CD4-positive, CD25-positive, alpha-beta regulatory T cell (primary cell): ENCODE results near the gene RTTN. TPM values are rescaled to one million over a fixed set of nuclear protein-coding genes. Genes with fewer than 3 reads are reported as not detected.
A peak's percentile ranks its signal among the peaks of the same experiment; 100 is the strongest.

Experiments used
- ATAC-seq, 2 donors: fragments of 150-1000 bp; cut with Tn5 transposase; one replicate each; pipeline ENCODE4 v1.10.0; 2021; ENCODE audit warnings: low read depth in 2 of 2, moderate number of reproducible peaks in 2 of 2, moderate library complexity in 1 of 2
- DNase-seq, 3 donors: peaks; one replicate each; pipeline versions ENCODE4 v3.0.0 to v3.0.0-alpha.2; 2012 to 2022; ENCODE audit warnings: mixed read lengths in 1 of 3
- H3K27ac ChIP-seq: one replicate; pipeline ENCODE4 v1.7.0; 2013; ENCODE audit warnings: mild to moderate bottlenecking, low read length; ENCODE audit not compliant: insufficient read depth, poor library complexity, severe bottlenecking
- H3K27me3 ChIP-seq: one replicate; pipeline ENCODE4 v1.7.0; 2013; ENCODE audit warnings: low read length; ENCODE audit not compliant: control insufficient read depth, insufficient read depth
- H3K36me3 ChIP-seq: one replicate; pipeline ENCODE4 v1.7.0; 2013; ENCODE audit warnings: mild to moderate bottlenecking, low read length, moderate library complexity; ENCODE audit not compliant: control insufficient read depth, insufficient read depth
- H3K4me1 ChIP-seq: 2 replicates; pipeline ENCODE4 v1.7.0; 2013; ENCODE audit warnings: mild to moderate bottlenecking, low read length; ENCODE audit not compliant: insufficient read depth, control insufficient read depth, poor library complexity, severe bottlenecking
- H3K4me3 ChIP-seq: one replicate; pipeline ENCODE4 v1.7.0; 2013; ENCODE audit warnings: low read depth, mild to moderate bottlenecking, low read length, moderate library complexity
- H3K9me3 ChIP-seq, 2 experiments: 1 replicate in 1 of 2; 2 replicates in 1 of 2; pipeline ENCODE4 v1.7.0; 2013; ENCODE audit warnings: low read length in 2 of 2, mild to moderate bottlenecking in 1 of 2, moderate library complexity in 1 of 2; ENCODE audit not compliant: control insufficient read depth in 2 of 2
- H3K27ac Mint-ChIP-seq, 3 donors: one replicate each; pipeline ENCODE4 v1.8.0; 2020 to 2022; ENCODE audit warnings: mild to moderate bottlenecking in 3 of 3, mixed read lengths in 3 of 3, moderate library complexity in 2 of 3
- H3K27me3 Mint-ChIP-seq: one replicate; pipeline ENCODE4 v1.8.0; 2022; ENCODE audit warnings: mild to moderate bottlenecking, mixed read lengths
- H3K36me3 Mint-ChIP-seq: one replicate; pipeline ENCODE4 v1.8.0; 2020; ENCODE audit warnings: mixed read lengths
- H3K4me1 Mint-ChIP-seq, 4 donors: one replicate each; pipeline ENCODE4 v1.8.0; 2020 to 2022; ENCODE audit warnings: mixed read lengths in 4 of 4, mild to moderate bottlenecking in 1 of 4
- H3K4me3 Mint-ChIP-seq, 4 donors: one replicate each; pipeline ENCODE4 v1.8.0; 2020 to 2022; ENCODE audit warnings: mild to moderate bottlenecking in 4 of 4, mixed read lengths in 4 of 4, moderate library complexity in 3 of 4
- H3K9me3 Mint-ChIP-seq, 7 donors: one replicate each; pipeline ENCODE4 v1.8.0; 2020 to 2022; ENCODE audit warnings: mixed read lengths in 7 of 7, mild to moderate bottlenecking in 3 of 7, moderate library complexity in 2 of 7
- polyA plus RNA-seq, 4 donors: library from polyadenylated mRNA; unstranded; fragments of 300-500 nt; fragmentation: Illumina TruSeq; gene quantifications; one replicate each; pipeline ENCODE4 v1.2.3, GENCODE V29; 2021
- total RNA-seq: library from RNA; stranded (reverse); gene quantifications from one replicate; pipeline ENCODE4 v1.2.3, GENCODE V29; 2022

Gene RTTN
- total and polyA plus RNA-seq, 5 donors from 2014 or later = 3.2 to 36.4 (median 4.8) TPM

DNA sequence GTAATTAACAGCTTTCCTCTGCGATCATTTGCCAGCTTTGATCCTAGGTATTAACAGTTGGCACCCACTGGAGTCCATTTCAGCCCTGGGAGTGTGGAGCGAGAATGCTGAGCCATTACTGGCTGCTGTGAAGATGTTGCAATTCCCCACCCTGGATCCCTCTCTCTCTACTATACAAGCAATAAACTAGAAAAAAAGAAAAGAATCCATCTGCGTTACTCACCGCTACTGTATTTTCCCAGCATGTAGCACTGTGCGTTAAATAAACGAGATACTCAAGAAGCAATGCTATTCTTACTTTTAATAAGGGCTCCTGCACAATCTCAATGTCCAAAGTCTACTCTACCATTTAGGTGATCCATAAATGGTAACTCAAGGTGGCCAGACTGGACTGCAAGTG lies 8.5 kb downstream of the RTTN start:
- peaks cover 55% of the 10 kb centered on the region for H3K36me3 ChIP-seq
- no peaks in the 10 kb centered on the region for H3K9me3 ChIP-seq
- H3K27me3 ChIP-seq = no peaks in the 10 kb centered on the region
- H3K27ac Mint-ChIP-seq = no peak overlapping the region
- ATAC-seq = no peak
- peaks cover 53% of the 10 kb centered on the region for H3K36me3 Mint-ChIP-seq
- H3K4me1 Mint-ChIP-seq = peaks cover 21 to 31% (median 27%) of the 10 kb centered on the region in 4 donors
- no peaks in the 10 kb centered on the region for H3K9me3 Mint-ChIP-seq
- H3K4me1 ChIP-seq = peaks cover 9% of the 10 kb centered on the region
- DNase-seq = no peak
- H3K27me3 Mint-ChIP-seq = no peaks in the 10 kb centered on the region
- no peak overlapping the region for H3K4me3 ChIP-seq
- no peak overlapping the region for H3K27ac ChIP-seq
- H3K4me3 Mint-ChIP-seq = no peak overlapping the region

DNA sequence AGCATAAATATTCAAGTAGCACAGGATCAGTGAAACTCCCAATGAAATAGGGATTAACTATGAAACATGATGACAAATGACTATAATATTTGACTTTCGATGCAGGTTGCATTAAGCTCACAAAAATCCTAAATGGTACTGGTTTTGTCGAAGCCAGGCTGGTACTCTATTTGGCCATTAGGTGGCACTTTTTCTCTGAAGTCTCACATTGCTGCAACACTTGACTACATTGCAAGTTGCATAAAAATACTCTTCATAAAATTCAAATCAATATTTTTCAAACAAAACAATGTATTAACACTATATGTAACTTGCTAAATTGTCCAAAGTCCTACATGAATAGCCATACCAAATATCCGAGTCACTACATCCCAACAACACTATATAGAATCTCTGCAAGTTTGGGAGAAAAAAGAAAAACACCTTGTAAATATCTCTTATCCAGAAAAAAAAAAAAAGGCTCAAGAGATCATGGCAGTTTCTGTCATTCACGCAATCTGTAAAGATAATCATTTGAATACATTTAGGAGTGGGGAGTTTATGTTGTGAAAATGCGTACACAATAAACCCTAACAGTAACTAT lies 9.5 kb downstream of the RTTN start:
- Histone ChIP-seq H3K27ac (no peak overlapping the region), H3K36me3 (peaks cover 62% of the 10 kb centered on the region), H3K4me3 (no peak overlapping the region), H3K27me3 (no peaks in the 10 kb centered on the region), H3K4me1 (peaks cover 9% of the 10 kb centered on the region), H3K9me3 (no peaks in the 10 kb centered on the region)
- Mint-ChIP-seq H3K27me3 (no peaks in the 10 kb centered on the region), H3K4me3 (peak overlapping the region in 1 of 4 donors; percentile 69), H3K4me1 (peaks cover 21 to 29% (median 25%) of the 10 kb centered on the region in 4 donors), H3K27ac (peak overlapping the region in 1 of 3 donors; percentile 14), H3K9me3 (no peaks in the 10 kb centered on the region), H3K36me3 (peaks cover 54% of the 10 kb centered on the region)
- ATAC-seq (peak in 1 of 2 donors; percentile 48), DNase-seq (peak in 2 of 3 donors; percentile 15 to 63)

DNA sequence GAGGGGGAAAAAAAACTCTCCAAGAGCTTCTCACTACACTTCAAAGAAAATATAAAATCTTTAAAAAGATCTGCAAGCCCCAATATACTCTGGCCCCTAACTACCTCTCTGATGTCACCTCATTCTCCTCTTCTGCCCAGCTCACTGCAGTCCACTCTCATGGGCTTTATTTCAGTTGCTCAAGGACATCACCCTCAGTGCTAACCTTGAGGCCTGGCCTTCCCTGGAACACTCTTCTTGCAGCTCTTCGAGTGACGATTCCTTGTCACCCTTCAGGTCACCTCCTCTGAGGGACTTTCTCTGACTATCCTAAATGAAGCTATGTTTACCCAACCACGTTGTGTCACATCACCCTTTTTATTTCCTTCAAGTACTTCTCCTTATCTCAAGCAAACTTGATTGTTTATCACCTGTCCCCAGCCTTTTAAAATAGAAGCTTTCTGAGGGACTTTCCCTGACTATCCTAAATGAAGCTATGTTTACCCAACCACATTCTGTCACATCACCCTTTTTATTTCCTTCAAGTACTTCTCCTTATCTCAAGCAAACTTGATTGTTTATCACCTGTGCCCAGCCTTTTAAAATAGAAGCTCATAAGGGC lies 10.4 kb downstream of the RTTN start:
- ATAC-seq (no peak), DNase-seq (peak in 1 of 3 donors; percentile 21)
- Histone ChIP-seq H3K4me3 (peak overlapping the region; percentile 22), H3K9me3 (no peaks in the 10 kb centered on the region), H3K27me3 (no peaks in the 10 kb centered on the region), H3K27ac (no peak overlapping the region), H3K36me3 (peaks cover 62% of the 10 kb centered on the region), H3K4me1 (peaks cover 9% of the 10 kb centered on the region)
- H3K4me3 Mint-ChIP-seq = peak overlapping the region in 2 of 4 donors; percentile 1 to 10
- H3K4me1 Mint-ChIP-seq = peaks cover 16 to 24% (median 21%) of the 10 kb centered on the region in 4 donors
- no peaks in the 10 kb centered on the region for H3K27me3 Mint-ChIP-seq
- peaks cover 54% of the 10 kb centered on the region for H3K36me3 Mint-ChIP-seq
- peak overlapping the region in 2 of 3 donors; percentile 14 to 68 for H3K27ac Mint-ChIP-seq
- H3K9me3 Mint-ChIP-seq = no peaks in the 10 kb centered on the region

DNA sequence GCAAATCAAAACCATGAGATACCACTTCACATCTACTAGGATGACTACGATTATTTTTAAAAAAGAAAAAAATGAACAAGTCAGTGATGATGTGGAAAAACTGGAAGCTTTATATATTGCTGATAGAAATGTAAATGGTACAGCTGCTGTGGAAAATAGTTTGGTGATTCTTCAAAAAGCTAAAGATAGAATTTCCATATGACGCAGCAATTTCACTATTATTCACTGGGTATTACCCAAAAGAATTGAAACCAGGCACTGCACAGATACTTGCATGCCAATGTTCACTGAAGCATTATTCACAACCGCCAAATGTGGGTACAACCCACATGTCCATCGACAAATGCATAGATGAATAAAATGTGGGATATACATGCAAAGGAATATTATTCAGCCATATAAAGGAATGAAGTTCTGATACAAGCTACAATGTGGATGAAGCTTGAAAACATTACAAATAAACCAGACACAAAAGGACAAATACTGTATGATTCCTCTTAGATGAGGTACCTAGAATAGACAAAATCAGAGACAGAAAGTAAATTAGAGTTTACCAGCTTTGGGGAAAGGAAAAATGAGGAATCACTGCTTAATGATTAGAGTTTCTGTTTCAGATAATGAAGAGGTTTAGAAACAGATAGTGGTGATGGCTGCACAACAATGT lies 11.1 kb downstream of the RTTN start:
- ATAC-seq = no peak
- H3K4me1 Mint-ChIP-seq = peaks cover 13 to 24% (median 20%) of the 10 kb centered on the region in 4 donors
- peaks cover 9% of the 10 kb centered on the region for H3K4me1 ChIP-seq
- no peaks in the 10 kb centered on the region for H3K27me3 Mint-ChIP-seq
- peak overlapping the region; percentile 7 for H3K4me3 ChIP-seq
- peak in 1 of 3 donors; percentile 44 for DNase-seq
- no peak overlapping the region for H3K27ac ChIP-seq
- no peaks in the 10 kb centered on the region for H3K9me3 Mint-ChIP-seq
- H3K4me3 Mint-ChIP-seq = peak overlapping the region in 1 of 4 donors; percentile 51
- H3K27ac Mint-ChIP-seq = peak overlapping the region in 2 of 3 donors; percentile 33 to 86
- peaks cover 53% of the 10 kb centered on the region for H3K36me3 Mint-ChIP-seq
- H3K9me3 ChIP-seq = no peaks in the 10 kb centered on the region
- H3K36me3 ChIP-seq = peaks cover 62% of the 10 kb centered on the region
- H3K27me3 ChIP-seq = no peaks in the 10 kb centered on the region

DNA sequence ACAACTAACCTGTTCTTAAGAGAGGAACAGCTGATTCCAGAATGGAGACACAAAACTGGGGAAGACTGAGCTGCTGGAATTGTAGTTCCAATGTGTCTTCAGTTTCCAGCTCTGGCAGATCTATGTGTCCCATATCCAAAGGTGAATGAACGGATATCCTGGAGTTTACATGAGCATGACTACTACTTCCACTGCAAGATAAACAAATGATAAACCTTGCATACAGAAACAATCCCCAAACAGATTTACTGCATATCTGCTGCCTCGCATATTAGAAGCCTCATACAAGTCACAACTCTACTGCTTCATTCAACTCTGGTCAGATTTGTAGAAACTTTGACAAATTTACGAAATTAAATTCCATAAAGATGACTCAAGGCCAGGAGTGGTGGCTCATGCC lies 15.0 kb downstream of the RTTN start:
- no peaks in the 10 kb centered on the region for H3K27me3 Mint-ChIP-seq
- H3K27me3 ChIP-seq = no peaks in the 10 kb centered on the region
- no peak for DNase-seq
- H3K36me3 ChIP-seq = peaks cover 70% of the 10 kb centered on the region
- no peak for ATAC-seq
- no peak overlapping the region for H3K4me3 ChIP-seq
- no peak overlapping the region for H3K27ac Mint-ChIP-seq
- H3K9me3 ChIP-seq = no peaks in the 10 kb centered on the region
- H3K4me3 Mint-ChIP-seq = no peak overlapping the region
- H3K4me1 Mint-ChIP-seq = peaks cover 14 to 19% (median 17%) of the 10 kb centered on the region in 4 donors
- peaks cover 68% of the 10 kb centered on the region for H3K36me3 Mint-ChIP-seq
- H3K27ac ChIP-seq = no peak overlapping the region
- peaks cover 0 to 3% (median 0%) of the 10 kb centered on the region in 7 donors for H3K9me3 Mint-ChIP-seq
- peaks cover 9% of the 10 kb centered on the region for H3K4me1 ChIP-seq

DNA sequence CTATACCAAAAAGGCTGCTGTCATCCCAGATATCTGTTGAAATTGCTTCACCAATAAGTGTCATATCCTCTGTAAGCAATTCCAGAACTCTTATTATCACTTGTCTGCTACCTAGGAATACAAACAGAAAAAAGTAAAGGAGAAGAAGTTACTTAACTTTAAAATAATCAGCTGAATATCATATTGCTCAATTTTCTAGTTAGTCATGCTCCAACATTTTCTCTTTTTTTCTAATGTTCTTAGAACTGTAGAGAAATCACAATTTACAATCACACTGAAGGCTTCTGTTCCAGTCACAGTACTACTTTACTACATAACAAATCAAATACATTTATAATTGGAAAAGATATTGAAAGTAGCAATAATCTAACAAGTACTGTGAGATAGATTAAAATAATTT lies 17.4 kb downstream of the RTTN start:
- peaks cover 0 to 3% (median 0%) of the 10 kb centered on the region in 7 donors for H3K9me3 Mint-ChIP-seq
- peaks cover 74% of the 10 kb centered on the region for H3K36me3 Mint-ChIP-seq
- Histone ChIP-seq H3K9me3 (no peaks in the 10 kb centered on the region), H3K27me3 (no peaks in the 10 kb centered on the region), H3K27ac (no peak overlapping the region), H3K4me3 (no peak overlapping the region), H3K4me1 (no peaks in the 10 kb centered on the region), H3K36me3 (peaks cover 80% of the 10 kb centered on the region)
- H3K27ac Mint-ChIP-seq = no peak overlapping the region
- no peak overlapping the region for H3K4me3 Mint-ChIP-seq
- ATAC-seq (no peak), DNase-seq (no peak)
- peaks cover 10 to 15% (median 12%) of the 10 kb centered on the region in 4 donors for H3K4me1 Mint-ChIP-seq
- H3K27me3 Mint-ChIP-seq = no peaks in the 10 kb centered on the region

DNA sequence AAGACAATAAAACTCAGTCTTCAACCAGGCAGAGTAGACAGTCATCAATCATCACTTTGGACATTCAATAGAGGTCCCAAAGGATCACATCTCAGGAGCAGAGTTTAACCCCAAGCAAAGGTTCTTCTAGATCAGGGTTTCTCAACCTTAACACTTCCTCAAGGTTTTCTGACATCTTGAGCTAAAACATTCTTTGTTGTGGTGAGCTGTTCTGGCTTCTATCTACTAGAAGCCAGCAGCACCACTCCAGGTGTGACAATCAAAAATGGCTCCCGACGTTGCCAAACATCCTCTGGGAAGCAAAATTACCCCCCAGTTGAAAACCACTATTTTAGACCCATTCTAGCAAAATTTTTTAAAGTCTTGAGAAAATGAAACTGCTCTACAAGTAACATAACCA lies 22.0 kb downstream of the RTTN start:
- Mint-ChIP-seq H3K9me3 (peaks cover 0 to 3% (median 0%) of the 10 kb centered on the region in 7 donors), H3K27me3 (no peaks in the 10 kb centered on the region), H3K4me3 (no peak overlapping the region), H3K4me1 (peaks cover 13 to 25% (median 21%) of the 10 kb centered on the region in 4 donors), H3K27ac (no peak overlapping the region), H3K36me3 (peaks cover 63% of the 10 kb centered on the region)
- no peak for ATAC-seq
- H3K27ac ChIP-seq = no peak overlapping the region
- no peaks in the 10 kb centered on the region for H3K4me1 ChIP-seq
- no peak for DNase-seq
- H3K27me3 ChIP-seq = no peaks in the 10 kb centered on the region
- no peaks in the 10 kb centered on the region for H3K9me3 ChIP-seq
- peaks cover 48% of the 10 kb centered on the region for H3K36me3 ChIP-seq
- no peak overlapping the region for H3K4me3 ChIP-seq
